GM06990 (cell line): ENCODE measurements around the gene UCK2.
"Not testable (repeated sequence)": the region's sequence is repeated elsewhere in the genome, so short reads cannot be mapped to it uniquely, and the experiment has no call there.

Experiments
- DNase-seq: peaks from one replicate; pipeline ENCODE4 v3.0.0-alpha.2; 2011; ENCODE audit not compliant: insufficient read length; ENCODE audit errors: extremely low read depth
- H3K27me3 ChIP-seq: replicated peaks from 2 replicates; pipeline ENCODE4 v1.6.0; 2011; ENCODE audit warnings: low read length; ENCODE audit not compliant: control insufficient read depth, insufficient read depth
- H3K36me3 ChIP-seq: 2 replicates; pipeline ENCODE4 v1.5.1; 2011; ENCODE audit warnings: low read length; ENCODE audit not compliant: control insufficient read depth, insufficient read depth
- H3K4me3 ChIP-seq: replicated peaks from 2 replicates; pipeline ENCODE4 v1.5.1; 2011; ENCODE audit warnings: low read depth, mild to moderate bottlenecking, control low read depth, low read length
- CTCF ChIP-seq: IDR thresholded peaks from 2 replicates; pipeline ENCODE4 v1.5.1; 2011; ENCODE audit warnings: low read length, control low read depth, mild to moderate bottlenecking, inconsistent platforms; ENCODE audit not compliant: insufficient read depth, poor library complexity, severe bottlenecking

Gene UCK2

GRCh38 chr1:165799387-165799786, 28.0 kb upstream of the UCK2 start:
- no peak for DNase-seq
- no peak for TF ChIP-seq CTCF
- Histone ChIP-seq H3K4me3 (no peak overlapping the region), H3K36me3 (no peaks in the 10 kb centered on the region), H3K27me3 (no peaks in the 10 kb centered on the region)

DNA sequence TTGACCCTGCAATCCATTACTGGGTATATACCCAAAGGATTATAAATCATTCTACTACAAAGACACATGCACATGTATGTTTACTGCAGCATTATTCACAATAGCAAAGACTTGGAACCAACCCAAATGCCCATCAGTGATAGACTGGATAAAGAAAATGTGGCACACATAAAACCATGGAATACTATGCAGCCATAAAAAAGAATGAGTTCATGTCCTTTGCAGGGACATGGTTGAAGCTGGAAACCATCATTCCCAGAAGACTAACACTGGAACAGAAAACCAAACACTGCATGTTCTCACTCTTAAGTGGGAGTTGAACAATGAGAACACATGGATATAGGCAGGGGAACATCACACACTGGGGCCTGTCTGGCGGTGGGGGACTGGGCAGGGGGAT, 22.9 kb upstream of the UCK2 start:
- H3K4me3 ChIP-seq, H3K27me3 ChIP-seq, DNase-seq, H3K36me3 ChIP-seq: not testable (repeated sequence)

DNA sequence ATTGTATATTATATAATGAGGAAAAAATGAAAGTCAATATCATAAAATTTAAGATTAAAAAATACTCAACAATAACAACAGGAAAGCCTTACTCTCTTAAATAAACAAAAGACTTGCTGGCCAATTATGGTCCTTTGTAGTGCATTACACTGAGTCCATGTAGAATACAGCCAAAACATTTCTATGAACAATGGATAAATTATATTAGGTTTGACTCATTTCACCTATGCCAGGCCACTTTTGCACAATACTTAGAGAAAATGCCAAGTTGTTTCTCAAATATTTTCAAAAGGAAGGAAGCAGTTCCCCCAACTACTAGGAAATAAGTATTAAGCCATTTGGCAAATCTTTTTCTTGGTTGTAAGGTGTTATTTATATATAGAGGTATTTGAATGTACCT, 19.8 kb upstream of the UCK2 start:
- no peaks in the 10 kb centered on the region for H3K36me3 ChIP-seq
- DNase-seq = no peak
- no peak for TF ChIP-seq CTCF
- no peaks in the 10 kb centered on the region for H3K27me3 ChIP-seq
- no peak overlapping the region for H3K4me3 ChIP-seq

DNA sequence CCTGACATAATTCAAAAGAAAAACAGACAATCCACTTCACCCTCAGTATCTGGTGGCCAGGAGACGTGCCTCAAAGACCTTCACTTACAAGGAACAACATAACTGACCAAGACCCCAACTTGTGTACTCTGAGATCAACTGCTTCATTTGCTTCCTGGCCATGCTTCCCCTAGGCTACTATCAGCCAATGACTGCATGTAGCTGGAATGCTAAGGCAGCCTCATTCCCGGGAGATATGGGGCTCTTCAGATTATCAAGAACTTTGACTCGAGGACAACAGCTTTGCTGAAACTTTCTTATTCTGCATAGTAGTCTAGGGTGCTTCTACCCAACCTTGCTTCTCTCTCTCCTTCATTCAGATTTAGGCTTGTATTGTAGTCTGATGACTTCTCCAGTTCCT, 11.7 kb upstream of the UCK2 start:
- no peaks in the 10 kb centered on the region for H3K27me3 ChIP-seq
- no peak overlapping the region for H3K4me3 ChIP-seq
- TF ChIP-seq CTCF = no peak
- no peak for DNase-seq
- H3K36me3 ChIP-seq = no peaks in the 10 kb centered on the region

DNA sequence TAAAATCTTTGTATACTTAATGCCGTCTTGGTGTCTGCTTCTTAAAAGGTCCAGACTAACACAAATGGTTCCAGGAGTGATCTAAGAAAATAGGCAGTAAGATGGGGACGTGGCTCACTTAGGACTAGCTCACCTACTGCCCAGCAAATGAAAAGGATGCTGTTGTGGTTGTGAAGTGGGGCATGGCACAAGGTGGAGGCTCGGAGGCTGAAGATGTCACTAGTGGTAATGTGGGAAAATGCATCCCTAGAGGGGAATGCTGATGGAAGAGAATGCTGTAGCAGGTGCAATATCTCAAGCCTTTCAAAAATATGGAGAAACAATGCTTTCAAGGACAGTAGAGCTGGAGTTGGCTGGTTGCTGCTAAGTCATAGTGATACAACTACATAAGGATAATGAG, 11.3 kb upstream of the UCK2 start:
- TF ChIP-seq CTCF = no peak
- no peak for DNase-seq
- H3K27me3 ChIP-seq = no peaks in the 10 kb centered on the region
- H3K4me3 ChIP-seq = no peak overlapping the region
- no peaks in the 10 kb centered on the region for H3K36me3 ChIP-seq

DNA sequence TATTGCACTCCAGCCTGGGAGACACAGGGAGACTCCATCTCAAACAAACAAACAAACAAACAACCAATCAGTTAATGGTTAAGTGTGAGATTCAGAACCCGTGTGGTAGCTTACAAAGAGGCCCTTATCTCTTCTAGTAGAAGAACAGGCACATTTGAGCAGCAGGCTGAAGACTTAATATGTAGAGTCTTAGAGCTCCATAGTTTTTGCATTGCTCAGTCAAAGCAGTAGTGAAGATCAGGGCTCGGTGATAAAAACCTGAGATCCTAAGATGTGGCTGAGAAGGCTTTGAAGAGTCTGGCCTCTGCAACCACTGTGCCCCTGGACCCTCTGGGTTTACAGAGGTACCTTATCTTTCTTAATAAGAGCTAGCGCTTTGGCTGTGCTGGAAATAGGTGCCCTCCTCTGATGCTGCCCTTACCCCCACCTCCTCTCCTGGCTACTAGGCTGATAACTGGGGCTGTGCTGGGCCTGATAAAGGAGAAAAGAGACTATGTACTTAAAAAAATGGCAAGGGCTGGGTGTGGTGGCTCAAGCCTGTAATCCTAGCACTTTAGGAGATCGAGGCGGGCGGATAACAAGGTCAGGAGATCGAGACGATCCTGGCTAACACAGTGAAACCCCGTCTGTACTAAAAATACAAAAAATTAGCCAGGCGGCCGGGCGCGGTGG, 10.5 kb upstream of the UCK2 start:
- no peak overlapping the region for H3K4me3 ChIP-seq
- TF ChIP-seq CTCF = no peak
- DNase-seq = no peak
- no peaks in the 10 kb centered on the region for H3K36me3 ChIP-seq
- H3K27me3 ChIP-seq = no peaks in the 10 kb centered on the region
